Left lung (tissue), 10 donors: ENCODE results near the gene DDI2. TPM values are rescaled to one million over a fixed set of nuclear protein-coding genes. Genes with fewer than 3 reads are reported as not detected.

ENCODE experiments used
- ATAC-seq: fragments of 200-7000 bp; cut with Tn5 transposase; one replicate; pipeline ENCODE4 v1.9.1; 2020; ENCODE audit warnings: moderate library complexity
- DNase-seq, 4 donors: peaks; one replicate each; pipeline ENCODE4 v3.0.0-alpha.2; 2013 to 2020
- H3K27ac ChIP-seq, 2 donors: fragments of 200-600 bp; sonication (generic) in 1 of 2; one replicate each; pipeline versions ENCODE4 v1.5.0 to v1.8.0; 2020 to 2021
- H3K27me3 ChIP-seq, 2 donors: fragments of 200-600 bp; sonication (generic) in 1 of 2; one replicate each; pipeline versions ENCODE4 v1.5.0 to v1.8.0; 2020 to 2021
- H3K36me3 ChIP-seq, 2 donors: fragments of 200-600 bp; sonication (generic) in 1 of 2; one replicate each; pipeline versions ENCODE4 v1.5.0 to v1.8.0; 2020 to 2021
- H3K4me1 ChIP-seq, 2 donors: fragments of 200-600 bp; one replicate each; pipeline ENCODE4 v1.8.0; 2021
- H3K4me3 ChIP-seq, 2 donors: fragments of 200-600 bp; sonication (generic) in 1 of 2; one replicate each; pipeline versions ENCODE4 v1.5.0 to v1.8.0; 2020 to 2021; ENCODE audit warnings: mild to moderate bottlenecking in 1 of 2
- H3K9me3 ChIP-seq, 2 donors: fragments of 200-600 bp; sonication (generic) in 1 of 2; one replicate each; pipeline versions ENCODE4 v1.5.0 to v1.8.0; 2020 to 2021
- CTCF ChIP-seq, 2 donors: fragments of 200-600 bp; sonication (generic) in 1 of 2; IDR thresholded peaks; one replicate each; pipeline versions ENCODE4 v1.5.0 to v1.8.0; 2021; ENCODE audit warnings: antibody characterized with exemption in 2 of 2
- intact Hi-C, 2 donors: fragments of 100-400 bp; cut with DNase I; formaldehyde crosslinking; loops; one replicate each; pipeline versions ENCODE4 v1.11.2 to v1.14.2; 2022
- polyA plus RNA-seq, 6 donors: library from polyadenylated mRNA; unstranded; fragments of 120-200 nt; gene quantifications; one replicate each; pipeline ENCODE4 v1.2.1, GENCODE V29; 2013; ENCODE audit not compliant: insufficient read length in 6 of 6
- total RNA-seq, 2 donors: library from RNA; stranded (reverse); fragmentation: NEBNext Ultra II Directional; extraction: Animal tissue kit (Norgen Biotek cat#: 25700); gene quantifications; one replicate each; pipeline ENCODE4 v1.2.1, GENCODE V29; 2021
- donor health status: DM: no; HTN: yes; CAD: no.
- donor health status: DM: no; HTN: no; CAD: no.

The DDI2 gene
- total and polyA plus RNA-seq, 8 donors, result 20.4 to 37.7 (median 22.6) TPM

- no peaks in the 10 kb centered on the region for H3K36me3 ChIP-seq
- intact Hi-C loops, result no loop called here
- H3K4me1 ChIP-seq, result peaks cover 0 to 67% of the 10 kb centered on the region in 2 donors
- peak overlapping the region; percentile 81 to 89 for H3K27ac ChIP-seq
- H3K9me3 ChIP-seq, result no peaks in the 10 kb centered on the region
- peak overlapping the region; percentile 43 to 65 for H3K4me3 ChIP-seq
- H3K27me3 ChIP-seq, result no peaks in the 10 kb centered on the region
- TF ChIP-seq CTCF (IDR thresholded peaks at IDR 0.05), result no peak
- ATAC-seq, result no peak
- DNase-seq, result no peak
Observed at GRCh38 chr1:15683345-15684039, 66.2 kb downstream of the DDI2 start.

DNA sequence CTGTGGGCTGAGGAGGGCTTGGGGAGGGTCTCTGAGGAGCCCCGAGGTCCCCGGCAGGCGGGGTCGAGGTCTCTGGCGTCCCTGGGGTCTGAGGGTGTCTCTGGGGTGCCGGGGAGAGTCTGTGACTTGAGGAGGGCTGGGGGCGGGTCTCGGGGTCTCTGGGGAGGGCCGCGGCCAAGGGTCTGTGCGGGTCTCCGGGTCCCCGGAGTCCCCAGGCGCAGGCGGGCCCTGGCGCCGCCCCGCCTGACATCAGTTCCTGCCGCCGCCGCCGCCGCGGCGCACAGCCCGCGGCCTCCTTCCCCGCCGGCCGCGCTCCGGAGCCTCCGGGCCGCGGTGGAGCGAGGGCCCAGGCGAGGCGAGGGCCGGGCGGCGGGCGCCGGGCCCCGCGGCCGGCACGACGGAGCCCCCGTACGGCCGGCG lies 66.8 kb downstream of the DDI2 start, which contains the start of gene PLEKHM2:
Gene PLEKHM2 (plus strand): TSS at position 279 of the 420 bp plus-strand sequence. CDS start 239 bp downstream, outside the sequence.
- intact Hi-C loops, result no loop called here
- peak; percentile 66 for ATAC-seq
- DNase-seq, result peak in 3 of 4 donors; percentile 48 to 92 (median 64)
- peaks cover 0 to 4% of the 10 kb centered on the region in 2 donors for H3K36me3 ChIP-seq
- no peak for TF ChIP-seq CTCF (IDR thresholded peaks at IDR 0.05)
- no peaks in the 10 kb centered on the region for H3K9me3 ChIP-seq
- peak within 1 kb of the TSS; percentile 81 to 89 for H3K27ac ChIP-seq
- H3K4me3 ChIP-seq, result peak within 1 kb of the TSS; percentile 65 to 76
- no peaks in the 10 kb centered on the region for H3K27me3 ChIP-seq
- H3K4me1 ChIP-seq, result peaks cover 0 to 67% of the 10 kb centered on the region in 2 donors

DNA sequence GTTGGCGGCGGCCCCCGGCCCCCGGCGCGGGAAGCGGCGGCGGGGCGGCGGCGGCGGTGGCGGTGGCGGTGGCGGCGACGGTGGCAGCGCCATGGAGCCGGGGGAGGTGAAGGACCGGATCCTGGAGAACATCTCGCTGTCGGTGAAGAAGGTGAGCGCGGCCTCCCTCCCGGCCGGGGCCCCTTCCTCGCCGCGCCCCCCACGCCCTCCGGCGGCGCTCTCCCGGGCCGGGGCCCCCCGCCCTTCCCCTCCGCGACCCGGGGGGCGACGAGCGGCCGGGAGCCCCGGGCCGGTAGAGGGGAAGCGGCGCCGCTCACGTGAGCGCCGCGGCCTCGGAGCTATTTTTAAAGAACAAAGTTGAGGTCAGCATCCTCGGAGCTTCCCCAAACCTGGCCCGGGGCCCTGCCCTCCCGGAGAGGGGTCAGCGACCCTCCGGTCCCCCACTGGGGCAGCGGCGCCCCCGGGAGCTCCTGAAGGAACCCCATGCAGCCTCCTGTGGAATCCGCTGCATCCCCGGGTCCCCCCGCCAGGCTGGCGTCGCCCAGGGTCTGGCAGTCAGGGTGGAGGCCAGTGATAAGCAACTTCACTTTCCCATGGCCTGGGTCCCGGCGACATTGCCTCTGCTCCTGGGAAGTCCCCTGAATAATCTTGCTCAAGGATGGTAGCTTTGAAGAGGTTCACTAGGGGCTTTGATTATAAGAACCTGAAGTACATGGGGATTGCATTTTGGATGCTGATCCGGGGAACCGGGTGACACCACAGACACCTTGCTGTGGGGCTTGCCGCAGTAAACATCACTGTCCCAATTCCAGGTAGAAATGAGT lies 67.4 kb downstream of the DDI2 start:
- no peaks in the 10 kb centered on the region for H3K9me3 ChIP-seq
- H3K4me3 ChIP-seq, result peak overlapping the region; percentile 65 to 76
- peak in 3 of 4 donors; percentile 52 to 87 (median 65) for DNase-seq
- H3K4me1 ChIP-seq, result peaks cover 0 to 67% of the 10 kb centered on the region in 2 donors
- peak; percentile 42 for ATAC-seq
- intact Hi-C loops, result no loop called here
- peak overlapping the region; percentile 81 to 85 for H3K27ac ChIP-seq
- TF ChIP-seq CTCF (IDR thresholded peaks at IDR 0.05), result peak; percentile 8 to 23
- no peaks in the 10 kb centered on the region for H3K27me3 ChIP-seq
- peaks cover 0 to 8% of the 10 kb centered on the region in 2 donors for H3K36me3 ChIP-seq

GRCh38 chr1:15685820-15686219 lies 68.6 kb downstream of the DDI2 start:
- TF ChIP-seq CTCF (IDR thresholded peaks at IDR 0.05), result no peak
- peak overlapping the region; percentile 81 to 85 for H3K27ac ChIP-seq
- H3K4me3 ChIP-seq, result peak overlapping the region in 1 of 2 donors; percentile 65
- H3K4me1 ChIP-seq, result peaks cover 0 to 63% of the 10 kb centered on the region in 2 donors
- intact Hi-C loops, result no loop called here
- DNase-seq (no peak), ATAC-seq (no peak)
- no peaks in the 10 kb centered on the region for H3K9me3 ChIP-seq
- no peaks in the 10 kb centered on the region for H3K27me3 ChIP-seq
- H3K36me3 ChIP-seq, result peaks cover 0 to 9% of the 10 kb centered on the region in 2 donors

- H3K27ac ChIP-seq, result no peak overlapping the region
- no peak overlapping the region for H3K4me3 ChIP-seq
- TF ChIP-seq CTCF (IDR thresholded peaks at IDR 0.05), result no peak
- H3K9me3 ChIP-seq, result no peaks in the 10 kb centered on the region
- intact Hi-C loops, result no loop called here
- no peaks in the 10 kb centered on the region for H3K27me3 ChIP-seq
- H3K4me1 ChIP-seq, result peaks cover 0 to 66% of the 10 kb centered on the region in 2 donors
- no peak for ATAC-seq
- peaks cover 0 to 14% of the 10 kb centered on the region in 2 donors for H3K36me3 ChIP-seq
- no peak for DNase-seq
Observed at GRCh38 chr1:15687446-15687845, 70.2 kb downstream of the DDI2 start.
